ENCODE data around the gene TYSND1.
"Not testable (repeated sequence)": the region's sequence is repeated elsewhere in the genome, so short reads cannot be mapped to it uniquely, and the experiment has no call there.

TYSND1 gene

GRCh38 chr10:70146489-70147258 is at the start of gene TYSND1:
TYSND1 (minus strand) TSS chr10:70146700; CDS start chr10:70146586, 114 bp downstream.
- Mint-ChIP-seq H3K4me1 (peaks cover 22% of the 10 kb centered on the region), H3K4me3 (peak within 1 kb of the TSS; percentile 83), H3K27ac (peak within 1 kb of the TSS; percentile 88), H3K27me3 (no peaks in the 10 kb centered on the region), H3K9me3 (no peaks in the 10 kb centered on the region), H3K36me3 (peaks cover 7% of the 10 kb centered on the region)
- DNase-seq (ENCODE audit: low spot score in 2 of 2) (peak; percentile 87 to 90), ATAC-seq (ENCODE audit: low read depth) (peak; percentile 78)

- no peaks in the 10 kb centered on the region for H3K36me3 Mint-ChIP-seq
- no peak overlapping the region for H3K4me3 Mint-ChIP-seq
- no peaks in the 10 kb centered on the region for H3K27me3 Mint-ChIP-seq
- no peak overlapping the region for H3K27ac Mint-ChIP-seq
- no peaks in the 10 kb centered on the region for H3K9me3 Mint-ChIP-seq
- ATAC-seq (ENCODE audit: low read depth) (no peak), DNase-seq (ENCODE audit: low spot score in 2 of 2) (no peak)
- H3K4me1 Mint-ChIP-seq = no peaks in the 10 kb centered on the region
These were observed 46.9 kb upstream of the TYSND1 start for GRCh38 chr10:70193391-70193844.

- H3K9me3 Mint-ChIP-seq = no peaks in the 10 kb centered on the region
- H3K4me1 Mint-ChIP-seq = no peaks in the 10 kb centered on the region
- no peaks in the 10 kb centered on the region for H3K36me3 Mint-ChIP-seq
- no peak overlapping the region for H3K27ac Mint-ChIP-seq
- no peak for ATAC-seq (ENCODE audit: low read depth)
- DNase-seq (ENCODE audit: low spot score in 2 of 2) = no peak
- no peaks in the 10 kb centered on the region for H3K27me3 Mint-ChIP-seq
- H3K4me3 Mint-ChIP-seq = no peak overlapping the region
These were observed 45.9 kb upstream of the TYSND1 start for GRCh38 chr10:70192326-70192968.

- no peaks in the 10 kb centered on the region for H3K36me3 Mint-ChIP-seq
- DNase-seq (ENCODE audit: low spot score in 2 of 2) (no peak), ATAC-seq (ENCODE audit: low read depth) (no peak)
- no peaks in the 10 kb centered on the region for H3K9me3 Mint-ChIP-seq
- H3K27me3 Mint-ChIP-seq = no peaks in the 10 kb centered on the region
- H3K4me3 Mint-ChIP-seq = no peak overlapping the region
- H3K27ac Mint-ChIP-seq = no peak overlapping the region
- H3K4me1 Mint-ChIP-seq = no peaks in the 10 kb centered on the region
These were observed 45.4 kb upstream of the TYSND1 start for GRCh38 chr10:70191972-70192305.

GRCh38 chr10:70191161-70191971 is 44.9 kb upstream of the TYSND1 start:
- no peaks in the 10 kb centered on the region for H3K4me1 Mint-ChIP-seq
- H3K27ac Mint-ChIP-seq = no peak overlapping the region
- DNase-seq (ENCODE audit: low spot score in 2 of 2) = no peak

GRCh38 chr10:70190581-70190980 is 44.1 kb upstream of the TYSND1 start:
- no peaks in the 10 kb centered on the region for H3K4me1 Mint-ChIP-seq
- DNase-seq (ENCODE audit: low spot score in 2 of 2) (no peak), ATAC-seq (ENCODE audit: low read depth) (no peak)
- H3K36me3 Mint-ChIP-seq = no peaks in the 10 kb centered on the region
- no peak overlapping the region for H3K27ac Mint-ChIP-seq
- no peaks in the 10 kb centered on the region for H3K27me3 Mint-ChIP-seq
- no peak overlapping the region for H3K4me3 Mint-ChIP-seq
- no peaks in the 10 kb centered on the region for H3K9me3 Mint-ChIP-seq

More at GRCh38 chr10:70191161-70191971, 44.9 kb upstream of the TYSND1 start:
- H3K4me3 Mint-ChIP-seq = no peak overlapping the region
- ATAC-seq (ENCODE audit: low read depth) = no peak
- H3K36me3 Mint-ChIP-seq = no peaks in the 10 kb centered on the region
- H3K27me3 Mint-ChIP-seq = no peaks in the 10 kb centered on the region
- no peaks in the 10 kb centered on the region for H3K9me3 Mint-ChIP-seq

- no peak overlapping the region for H3K27ac Mint-ChIP-seq
- H3K27me3 Mint-ChIP-seq = peaks cover 3% of the 10 kb centered on the region
- no peak overlapping the region for H3K4me3 Mint-ChIP-seq
- no peaks in the 10 kb centered on the region for H3K9me3 Mint-ChIP-seq
- no peaks in the 10 kb centered on the region for H3K4me1 Mint-ChIP-seq
- no peak for DNase-seq (ENCODE audit: low spot score in 2 of 2)
- no peak for ATAC-seq (ENCODE audit: low read depth)
- H3K36me3 Mint-ChIP-seq = no peaks in the 10 kb centered on the region
These were observed 43.6 kb upstream of the TYSND1 start for GRCh38 chr10:70190102-70190501.

GRCh38 chr10:70188768-70189167 is 42.3 kb upstream of the TYSND1 start:
- Mint-ChIP-seq H3K27me3 (peaks cover 3% of the 10 kb centered on the region), H3K9me3 (no peaks in the 10 kb centered on the region), H3K4me1 (no peaks in the 10 kb centered on the region), H3K4me3 (no peak overlapping the region), H3K27ac (no peak overlapping the region), H3K36me3 (no peaks in the 10 kb centered on the region)
- ATAC-seq (ENCODE audit: low read depth) = no peak
- no peak for DNase-seq (ENCODE audit: low spot score in 2 of 2)

- DNase-seq (ENCODE audit: low spot score in 2 of 2) (no peak), ATAC-seq (ENCODE audit: low read depth) (no peak)
- Mint-ChIP-seq H3K36me3 (no peaks in the 10 kb centered on the region), H3K4me3 (no peak overlapping the region), H3K27ac (no peak overlapping the region), H3K9me3 (no peaks in the 10 kb centered on the region), H3K4me1 (peaks cover 3% of the 10 kb centered on the region), H3K27me3 (peaks cover 5% of the 10 kb centered on the region)
These were observed 40.1 kb upstream of the TYSND1 start for GRCh38 chr10:70186571-70186970.

- H3K27me3 Mint-ChIP-seq = peaks cover 5% of the 10 kb centered on the region
- no peak overlapping the region for H3K27ac Mint-ChIP-seq
- H3K4me1 Mint-ChIP-seq = peaks cover 3% of the 10 kb centered on the region
- no peaks in the 10 kb centered on the region for H3K9me3 Mint-ChIP-seq
- H3K36me3 Mint-ChIP-seq = no peaks in the 10 kb centered on the region
- no peak overlapping the region for H3K4me3 Mint-ChIP-seq
- no peak for ATAC-seq (ENCODE audit: low read depth)
- no peak for DNase-seq (ENCODE audit: low spot score in 2 of 2)
These were observed 39.6 kb upstream of the TYSND1 start for GRCh38 chr10:70186090-70186489.

- peaks cover 3% of the 10 kb centered on the region for H3K36me3 Mint-ChIP-seq
- peaks cover 3% of the 10 kb centered on the region for H3K4me1 Mint-ChIP-seq
- H3K27me3 Mint-ChIP-seq = peaks cover 15% of the 10 kb centered on the region
- peaks cover 3% of the 10 kb centered on the region for H3K9me3 Mint-ChIP-seq
- no peak overlapping the region for H3K27ac Mint-ChIP-seq
- DNase-seq (ENCODE audit: low spot score in 2 of 2) (no peak), ATAC-seq (ENCODE audit: low read depth) (no peak)
- no peak overlapping the region for H3K4me3 Mint-ChIP-seq
These were observed 36.8 kb upstream of the TYSND1 start for GRCh38 chr10:70183304-70183703.

GRCh38 chr10:70179209-70179608 is 32.7 kb upstream of the TYSND1 start:
- peaks cover 13% of the 10 kb centered on the region for H3K27me3 Mint-ChIP-seq
- not testable (repeated sequence) for H3K4me1 Mint-ChIP-seq; ATAC-seq (ENCODE audit: low read depth); H3K36me3 Mint-ChIP-seq; DNase-seq (ENCODE audit: low spot score in 2 of 2); H3K4me3 Mint-ChIP-seq; H3K27ac Mint-ChIP-seq; H3K9me3 Mint-ChIP-seq

- H3K9me3 Mint-ChIP-seq = peaks cover 3% of the 10 kb centered on the region
- no peak for DNase-seq (ENCODE audit: low spot score in 2 of 2)
- no peak overlapping the region for H3K27ac Mint-ChIP-seq
- peaks cover 11% of the 10 kb centered on the region for H3K27me3 Mint-ChIP-seq
- peaks cover 3% of the 10 kb centered on the region for H3K36me3 Mint-ChIP-seq
- H3K4me1 Mint-ChIP-seq = peaks cover 4% of the 10 kb centered on the region
- no peak for ATAC-seq (ENCODE audit: low read depth)
- H3K4me3 Mint-ChIP-seq = no peak overlapping the region
These were observed 31.7 kb upstream of the TYSND1 start for GRCh38 chr10:70178139-70178725.

- no peak overlapping the region for H3K4me3 Mint-ChIP-seq
- peaks cover 2% of the 10 kb centered on the region for H3K4me1 Mint-ChIP-seq
- peaks cover 3% of the 10 kb centered on the region for H3K9me3 Mint-ChIP-seq
- H3K36me3 Mint-ChIP-seq = peaks cover 3% of the 10 kb centered on the region
- ATAC-seq (ENCODE audit: low read depth) (no peak), DNase-seq (ENCODE audit: low spot score in 2 of 2) (no peak)
- peaks cover 10% of the 10 kb centered on the region for H3K27me3 Mint-ChIP-seq
- no peak overlapping the region for H3K27ac Mint-ChIP-seq
These were observed 29.9 kb upstream of the TYSND1 start for GRCh38 chr10:70176441-70176840.
